HUDEP-2 (cell line): ENCODE results near the gene NET1.

Experiments used
- DNase-seq, 76 experiments: peaks; one replicate each; lab custom pipeline; 2025; ENCODE audit not compliant: unreplicated experiment in 76 of 76; lab: John Stamatoyannopoulos, UW

NET1 gene

GRCh38 chr10:5497948-5498730 lies 85.8 kb downstream of the NET1 start:
- no peak for DNase-seq

- no peak for DNase-seq
Observed at GRCh38 chr10:5498791-5499492, 86.6 kb downstream of the NET1 start.

GRCh38 chr10:5499493-5500140 lies 87.3 kb downstream of the NET1 start, which contains the start of gene CALML5:
CALML5 (minus strand) TSS chr10:5499570; CDS start chr10:5499438, 132 bp downstream.
- no peak for DNase-seq

- DNase-seq = no peak
Observed at GRCh38 chr10:5500162-5500670, 87.9 kb downstream of the NET1 start.

- DNase-seq = no peak
Observed at GRCh38 chr10:5500910-5501309, 88.6 kb downstream of the NET1 start.

- DNase-seq = no peak
Observed at GRCh38 chr10:5502061-5502521, 89.7 kb downstream of the NET1 start.

GRCh38 chr10:5502571-5503476 lies 90.5 kb downstream of the NET1 start:
- DNase-seq = no peak

- DNase-seq = no peak
Observed at GRCh38 chr10:5503477-5503835, 91.1 kb downstream of the NET1 start.

GRCh38 chr10:5504146-5505072 lies 92.1 kb downstream of the NET1 start:
- DNase-seq = no peak

GRCh38 chr10:5506246-5506645 lies 93.9 kb downstream of the NET1 start:
- DNase-seq = no peak

- no peak for DNase-seq
Observed at GRCh38 chr10:5506751-5507648, 94.6 kb downstream of the NET1 start.

- no peak for DNase-seq
Observed at GRCh38 chr10:5507649-5508131, 95.3 kb downstream of the NET1 start.

- no peak for DNase-seq
Observed at GRCh38 chr10:5508161-5508604, 95.8 kb downstream of the NET1 start.
